HG03196 (cell line): ENCODE measurements around the gene MRPL33.

Experiments
- ATAC-seq: cut with Tn5 transposase; IDR thresholded peaks from one replicate; pipeline ENCODE4 v1.9.1; 2021; ENCODE audit not compliant: unreplicated experiment

MRPL33 gene

GRCh38 chr2:27807476-27807875 is 36.0 kb downstream of the MRPL33 start:
- ATAC-seq: no peak

DNA sequence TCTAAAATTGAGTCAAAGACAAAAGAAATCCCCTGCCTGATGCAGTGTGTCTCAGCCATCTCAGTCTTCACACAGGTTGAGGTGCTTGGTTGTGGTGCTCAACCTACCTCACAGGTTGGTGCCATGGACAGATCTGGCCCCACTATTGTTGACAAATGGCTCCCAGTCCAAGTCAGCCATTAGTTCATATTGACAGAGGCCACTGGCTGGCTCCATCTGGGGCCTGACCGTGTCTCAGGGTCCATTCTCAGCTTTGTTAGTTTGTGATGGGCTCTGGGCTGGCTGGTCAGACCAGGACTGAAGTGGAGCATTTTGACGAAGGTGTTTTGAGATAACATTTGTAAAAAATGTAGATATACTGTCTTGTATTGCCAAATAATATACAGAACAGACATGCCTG is 36.9 kb downstream of the MRPL33 start:
- ATAC-seq: no peak

DNA sequence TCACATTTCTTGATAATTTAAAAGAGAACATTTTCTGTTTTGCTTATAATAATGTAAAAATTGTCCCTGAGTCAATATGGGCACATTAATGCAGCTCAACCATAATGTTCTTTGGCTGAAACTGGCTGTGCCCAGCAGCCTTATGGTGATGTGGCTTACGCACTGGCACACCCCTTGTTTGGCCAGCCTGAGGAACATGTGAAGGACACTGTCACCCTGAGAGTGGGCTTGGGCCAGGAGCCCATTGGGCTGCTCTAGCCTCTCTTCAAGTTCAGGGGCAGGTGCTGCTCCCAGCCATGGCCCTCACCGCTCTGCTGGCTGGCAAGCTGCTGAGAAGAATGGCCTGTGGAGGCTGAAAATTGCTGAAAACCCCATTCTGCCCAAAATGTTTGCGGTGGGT is 37.5 kb downstream of the MRPL33 start:
- ATAC-seq: no peak

DNA sequence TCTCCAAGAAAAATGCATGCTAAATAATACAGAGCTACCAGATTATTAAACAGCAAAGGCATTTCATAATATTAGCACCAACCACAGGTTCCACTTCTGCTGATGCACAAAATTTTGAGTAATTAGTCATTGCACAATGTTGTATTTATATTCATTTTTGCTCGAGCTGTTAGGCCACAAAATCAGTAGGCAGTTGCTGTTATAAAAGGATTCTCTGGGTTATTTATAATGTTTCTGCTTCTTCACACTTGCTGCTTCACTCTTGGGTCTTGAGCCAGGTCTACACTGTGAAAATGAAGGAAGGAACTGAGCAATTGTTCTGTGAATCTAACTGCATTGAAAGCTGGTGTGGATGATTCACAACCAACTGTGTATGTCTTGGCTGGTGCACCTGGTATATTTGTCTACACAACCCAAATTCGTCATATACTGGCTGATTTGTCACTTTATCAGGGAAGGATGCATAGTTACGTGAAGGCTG is 38.3 kb downstream of the MRPL33 start:
- ATAC-seq: no peak

DNA sequence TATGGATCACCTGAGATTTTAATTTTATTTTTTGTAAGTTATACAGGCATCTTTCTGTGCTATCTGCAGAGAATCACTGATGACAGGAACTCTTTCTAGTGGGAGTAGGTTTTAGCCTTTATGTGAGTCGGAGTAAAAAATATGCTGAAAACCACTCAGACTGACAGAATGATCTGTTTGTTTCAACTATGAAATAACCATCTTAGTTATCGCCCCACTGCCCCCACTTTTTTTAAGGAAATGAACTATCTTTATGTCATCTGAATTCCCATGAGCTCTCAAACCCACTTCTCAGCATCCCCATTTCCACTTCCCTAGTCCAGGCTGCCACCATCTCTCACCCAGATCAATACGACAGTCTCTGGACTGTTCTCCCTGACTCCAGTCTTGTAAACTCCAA is 38.9 kb downstream of the MRPL33 start:
- ATAC-seq: no peak

DNA sequence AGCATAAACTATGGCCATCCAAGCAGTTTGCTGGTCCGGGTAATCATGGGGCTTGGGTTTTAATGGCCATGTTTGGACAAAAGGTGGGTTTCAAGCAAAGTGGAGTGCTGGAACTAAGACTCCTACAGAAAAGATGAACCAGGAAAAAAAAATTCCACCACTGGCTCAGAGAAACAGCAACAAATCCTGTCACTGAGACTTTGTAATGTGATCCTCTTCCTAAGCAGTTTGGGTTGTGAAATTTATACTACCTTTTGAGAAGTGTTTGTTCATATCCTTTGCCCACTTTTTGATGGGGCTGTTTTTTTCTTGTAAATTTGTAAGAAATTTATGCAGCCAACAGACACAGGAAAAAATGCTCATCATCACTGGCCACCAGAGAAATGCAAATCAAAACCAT is 40.2 kb downstream of the MRPL33 start:
- no peak for ATAC-seq

- no peak for ATAC-seq
Observed at GRCh38 chr2:27814758-27815157, 43.2 kb downstream of the MRPL33 start.

GRCh38 chr2:27815860-27816438 is 44.4 kb downstream of the MRPL33 start:
- ATAC-seq: no peak

DNA sequence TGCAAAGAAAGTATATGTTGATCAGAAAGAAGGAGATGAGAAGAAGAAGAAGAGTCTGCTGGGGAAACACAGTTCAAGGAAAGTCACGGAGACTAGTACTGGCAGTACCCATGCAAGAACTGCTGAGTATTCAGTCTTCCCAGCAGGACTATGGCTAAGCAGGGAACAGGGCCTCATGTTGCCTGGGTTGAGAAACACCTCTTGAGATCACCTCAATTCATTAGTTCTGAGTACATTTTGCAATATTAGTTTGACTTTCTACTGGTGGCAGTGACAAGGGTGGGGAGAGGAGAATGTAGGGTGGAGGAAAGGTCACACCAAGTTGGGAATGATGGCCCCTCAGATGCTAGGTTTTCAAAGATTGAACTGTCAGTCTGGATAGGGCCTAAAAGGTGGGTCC is 50.5 kb downstream of the MRPL33 start:
- no peak for ATAC-seq

- ATAC-seq: no peak
Observed at GRCh38 chr2:27823135-27823534, 51.6 kb downstream of the MRPL33 start.

GRCh38 chr2:27823569-27823968 is 52.0 kb downstream of the MRPL33 start:
- no peak for ATAC-seq

- no peak for ATAC-seq
Observed at GRCh38 chr2:27824401-27824800, 52.9 kb downstream of the MRPL33 start.

DNA sequence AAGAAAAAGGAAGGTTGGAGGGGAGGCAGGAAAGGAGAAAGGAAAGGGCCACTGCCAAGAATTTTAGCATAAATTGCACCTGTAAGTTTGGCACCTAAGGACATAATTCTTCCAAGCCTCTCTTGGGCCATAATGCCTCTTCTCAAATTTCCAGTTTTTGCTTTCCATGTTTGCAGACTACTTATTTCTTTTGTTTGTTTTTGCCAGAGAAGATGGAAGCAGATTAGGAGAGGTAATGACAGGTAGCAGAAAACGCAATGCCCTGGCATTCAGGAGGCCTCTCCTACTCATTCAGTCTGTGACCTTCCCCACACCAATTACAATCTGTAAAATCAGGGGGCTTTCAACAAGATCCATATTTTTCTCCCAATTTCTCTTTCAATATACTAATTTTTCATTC is 56.8 kb downstream of the MRPL33 start:
- ATAC-seq: no peak
